ENCODE results near the gene ARIH1. TPM values are rescaled to one million over a fixed set of nuclear protein-coding genes. Genes with fewer than 3 reads are reported as not detected.
"Not testable (repeated sequence)": the region's sequence is repeated elsewhere in the genome, so short reads cannot be mapped to it uniquely, and the experiment has no call there.

Gene ARIH1
- total and polyA plus RNA-seq, 2 of the 4 experiments (the other 2 are of a cell fraction), result 24.0 to 41.2 TPM

DNA sequence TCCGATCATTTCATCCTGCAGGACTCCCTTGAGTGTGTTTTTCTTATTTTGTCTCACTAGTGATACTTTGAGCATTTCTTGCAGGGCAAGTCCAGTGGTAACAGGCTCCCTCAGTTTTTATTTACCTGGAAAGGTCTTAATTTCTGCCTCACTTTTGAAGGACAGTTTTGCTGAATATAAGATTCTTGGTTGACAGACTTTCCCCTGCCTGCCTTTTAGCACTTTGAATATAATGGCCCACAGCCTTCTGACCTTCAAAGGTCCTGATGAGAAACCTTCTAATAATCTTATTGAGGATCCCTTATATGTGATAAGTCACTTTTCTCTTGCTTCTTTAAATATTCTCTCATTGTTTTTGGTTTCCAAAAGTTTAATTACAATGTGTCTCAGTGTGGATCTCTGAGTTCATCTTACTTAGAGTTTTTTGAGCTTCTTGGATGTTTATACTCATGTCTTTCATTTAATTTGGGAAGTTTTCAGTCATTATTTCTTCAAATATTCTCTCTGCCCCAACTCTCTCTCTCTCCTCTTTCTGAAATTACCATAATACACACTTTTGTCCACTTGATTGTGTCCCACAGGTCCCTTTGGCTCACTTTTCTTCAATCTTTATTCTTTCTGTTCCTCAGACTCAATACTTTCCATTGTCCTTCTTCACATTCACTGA is 36.3 kb upstream of the ARIH1 start:
- Histone ChIP-seq H3K18ac (ENCODE audit: low read depth, low read length) (no peak overlapping the region), H2AK5ac (ENCODE audit: low read depth, low read length) (no peak overlapping the region), H2BK120ac (ENCODE audit: low read depth, low read length) (no peak overlapping the region), H4K8ac (ENCODE audit: low read depth in 2 of 2, low read length in 2 of 2) (no peak overlapping the region), H3K36me3 (ENCODE audit: control insufficient read depth, insufficient read depth, low read length) (no peaks in the 10 kb centered on the region), H3K4me1 (ENCODE audit: control insufficient read depth, insufficient read depth, low read length) (no peaks in the 10 kb centered on the region), H2BK5ac (ENCODE audit: low read depth, low read length, poor library complexity, severe bottlenecking) (no peak overlapping the region), H3K9me3 (ENCODE audit: control insufficient read depth, insufficient read depth, low read length) (peaks cover 7% of the 10 kb centered on the region; the same call in 1 of the 2 replicates), H4K20me1 (ENCODE audit: insufficient read depth, low read length) (no peaks in the 10 kb centered on the region), H3K27me3 (ENCODE audit: control insufficient read depth, insufficient read depth, low read length) (no peaks in the 10 kb centered on the region; the same call in 1 of the 2 replicates), H3K4me2 (ENCODE audit: low read depth, low read length) (no peak overlapping the region), H4K91ac (ENCODE audit: insufficient read depth, low read depth, low read length) (no peak overlapping the region), H3K14ac (replicated peaks; ENCODE audit: low read depth, low read length) (no peak overlapping the region), H2BK15ac (ENCODE audit: low read depth, low read length) (no peak overlapping the region), H3K23ac (ENCODE audit: low read depth, low read length) (no peak overlapping the region), H3K9ac (ENCODE audit: low read depth, low read length) (no peak overlapping the region), H3K4ac (ENCODE audit: low read depth, low read length) (no peak overlapping the region), H2BK20ac (ENCODE audit: low read depth, low read length) (no peak overlapping the region), H4K5ac (ENCODE audit: low read depth, low read length) (no peak overlapping the region), H2AFZ (replicated peaks; ENCODE audit: low read length, poor library complexity) (no peak overlapping the region), H3K4me3 (ENCODE audit: insufficient read depth, low read depth, low read length) (no peak overlapping the region), H3K9me1 (ENCODE audit: insufficient read depth, low read length) (no peaks in the 10 kb centered on the region), H2AK9ac (replicated peaks; ENCODE audit: low read depth, low read length, poor library complexity) (no peak overlapping the region), H3K56ac (ENCODE audit: extremely low read depth, insufficient read depth, low read length) (no peak overlapping the region), H3K79me1 (ENCODE audit: low read depth in 1 of 2, low read length in 2 of 2) (no peaks in the 10 kb centered on the region), H3K27ac (ENCODE audit: insufficient read depth, low read length) (no peak overlapping the region)
- WGBS, 2 experiments (ENCODE audit: extremely low coverage in 2 of 2, insufficient read length in 1 of 2), result no CpG with 5 or more reads among the region's 1 CpG
- dilution Hi-C loops (cut with HindIII; ENCODE audit: low sequenced_read_pairs, unreplicated experiment), result no loop called here
- in situ Hi-C loops (cut with MboI; ENCODE audit: low sequenced_read_pairs), result no loop called here
- ChIA-PET POLR2A (ENCODE audit: unreplicated experiment) (no interaction called here), CTCF (no interaction called here)
- intact Hi-C loops (cut with micrococcal nuclease), result no loop called here
- BruUV-seq (replicated peaks), result no TSS peak
- DNase-seq (no peak), ATAC-seq (ENCODE audit: low read depth) (no peak)
- TF ChIP-seq MXI1 (IDR thresholded peaks at IDR 0.05; ENCODE audit: borderline replicate concordance, low read depth, low read length), result no peak
- TF ChIP-seq RFX5 (IDR thresholded peaks at IDR 0.05; ENCODE audit: low read depth, low read length), result no peak
- no peak for TF ChIP-seq MAFK (IDR thresholded peaks at IDR 0.05; ENCODE audit: low read depth, low read length)

DNA sequence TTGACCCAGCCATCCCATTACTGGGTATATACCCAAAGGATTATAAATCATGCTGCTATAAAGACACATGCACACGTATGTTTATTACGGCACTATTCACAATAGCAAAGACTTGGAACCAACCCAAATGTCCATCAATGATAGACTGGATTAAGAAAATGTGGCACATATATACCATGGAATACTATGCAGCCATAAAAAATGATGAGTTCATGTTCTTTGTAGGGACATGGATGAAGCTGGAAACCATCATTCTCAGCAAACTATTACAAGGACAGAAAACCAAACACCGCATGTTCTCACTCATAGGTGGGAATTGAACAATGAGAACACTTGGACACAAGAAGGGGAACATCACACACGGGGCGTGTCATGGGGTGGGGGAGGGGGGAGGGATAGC is 31.3 kb upstream of the ARIH1 start:
- H3K9me1 ChIP-seq (ENCODE audit: insufficient read depth, low read length); H3K4me3 ChIP-seq (ENCODE audit: insufficient read depth, low read depth, low read length); H4K8ac ChIP-seq (ENCODE audit: low read depth in 2 of 2, low read length in 2 of 2); H3K27ac ChIP-seq (ENCODE audit: insufficient read depth, low read length); ATAC-seq (ENCODE audit: low read depth); in situ Hi-C loops (cut with MboI; ENCODE audit: low sequenced_read_pairs); DNase-seq; H4K20me1 ChIP-seq (ENCODE audit: insufficient read depth, low read length); H2BK15ac ChIP-seq (ENCODE audit: low read depth, low read length); BruUV-seq (replicated peaks); H3K9ac ChIP-seq (ENCODE audit: low read depth, low read length); POLR2A ChIA-PET (ENCODE audit: unreplicated experiment); intact Hi-C loops (cut with micrococcal nuclease); H3K9me3 ChIP-seq (ENCODE audit: control insufficient read depth, insufficient read depth, low read length); H3K27me3 ChIP-seq (ENCODE audit: control insufficient read depth, insufficient read depth, low read length); H2AFZ ChIP-seq (replicated peaks; ENCODE audit: low read length, poor library complexity); H3K4me2 ChIP-seq (ENCODE audit: low read depth, low read length); H2AK5ac ChIP-seq (ENCODE audit: low read depth, low read length); H2BK120ac ChIP-seq (ENCODE audit: low read depth, low read length); H4K91ac ChIP-seq (ENCODE audit: insufficient read depth, low read depth, low read length); H3K56ac ChIP-seq (ENCODE audit: extremely low read depth, insufficient read depth, low read length); H2BK20ac ChIP-seq (ENCODE audit: low read depth, low read length); H2BK5ac ChIP-seq (ENCODE audit: low read depth, low read length, poor library complexity, severe bottlenecking); H3K36me3 ChIP-seq (ENCODE audit: control insufficient read depth, insufficient read depth, low read length); H3K4ac ChIP-seq (ENCODE audit: low read depth, low read length); dilution Hi-C loops (cut with HindIII; ENCODE audit: low sequenced_read_pairs, unreplicated experiment); H3K14ac ChIP-seq (replicated peaks; ENCODE audit: low read depth, low read length); H3K79me1 ChIP-seq (ENCODE audit: low read depth in 1 of 2, low read length in 2 of 2); H3K18ac ChIP-seq (ENCODE audit: low read depth, low read length); H2AK9ac ChIP-seq (replicated peaks; ENCODE audit: low read depth, low read length, poor library complexity); H3K23ac ChIP-seq (ENCODE audit: low read depth, low read length); H4K5ac ChIP-seq (ENCODE audit: low read depth, low read length); H3K4me1 ChIP-seq (ENCODE audit: control insufficient read depth, insufficient read depth, low read length): not testable (repeated sequence)
- WGBS, 2 experiments (ENCODE audit: extremely low coverage in 2 of 2, insufficient read length in 1 of 2), result 60% methylated on average over 2 of the region's 5 CpGs; no CpG with 5 or more reads in 1 of the 2 experiments
- CTCF ChIA-PET, result interaction anchor here (0.6 kb wide), 1 partner anchor 621 kb away, joined by 3 read pairs; no protein-coding TSS in a partner anchor

Data from IMR-90 (cell line).